Endometrial microvascular endothelial cells (primary cell): ENCODE data around the gene SPIN1. TPM values are rescaled to one million over a fixed set of nuclear protein-coding genes. Genes with fewer than 3 reads are reported as not detected.
"Not testable (repeated sequence)": the region's sequence is repeated elsewhere in the genome, so short reads cannot be mapped to it uniquely, and the experiment has no call there.

Source experiments
- in situ Hi-C: cut with HindIII; loops from 2 replicates; pipeline ENCODE4 v1.10.0; 2017; ENCODE audit warnings: low sequenced_read_pairs, low pct_unique_long_range_greater_than_20kb; ENCODE audit errors: inconsistent ontology term
- total RNA-seq: library from RNA; depleted of rRNA; stranded (reverse); fragments of >200 nt; gene quantifications from one replicate; pipeline ENCODE4 v1.2.3, GENCODE V29; 2015; ENCODE audit errors: inconsistent ontology term

SPIN1 gene
- total RNA-seq = 45.8 TPM

DNA sequence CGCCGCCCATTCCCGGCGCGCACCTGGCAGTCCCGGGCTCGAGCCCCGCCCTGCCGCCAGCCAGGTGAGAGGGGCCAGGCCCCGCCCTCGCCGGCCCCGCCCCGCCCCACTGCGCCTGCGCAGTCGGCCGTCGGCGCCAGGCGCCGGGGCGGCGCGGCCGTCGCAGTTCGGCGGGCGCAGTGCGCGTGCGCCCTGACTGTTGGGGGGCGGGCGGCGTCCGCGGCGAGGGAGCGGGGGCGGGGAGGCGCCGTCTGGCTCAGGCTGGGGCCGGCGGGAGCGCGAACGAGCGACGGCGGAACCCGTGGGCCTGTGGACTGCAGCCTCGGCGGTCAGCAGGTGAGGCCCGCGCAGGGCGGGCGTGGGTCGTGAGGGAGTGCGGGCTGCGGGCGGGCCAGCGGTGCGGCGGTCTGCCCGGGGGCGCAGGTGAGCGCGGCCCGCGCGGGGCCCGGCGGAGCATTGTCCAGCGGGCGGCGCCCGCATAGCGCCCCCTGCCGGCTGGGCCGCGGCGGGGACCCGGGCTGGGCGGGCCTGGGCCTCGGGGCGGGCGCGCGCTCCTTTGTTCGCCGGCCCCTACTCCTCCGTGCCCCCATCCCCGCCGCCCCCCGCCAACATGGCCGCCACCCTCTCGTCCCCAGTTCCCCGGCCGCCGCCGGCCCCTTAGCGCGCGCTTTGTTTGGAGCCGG is at the start of gene SPIN1:
Gene SPIN1 (plus strand): TSS at position 242 of the 683 bp plus-strand sequence. CDS start 38,096 bp downstream, outside the sequence.
- in situ Hi-C loops = no loop called here

- in situ Hi-C loops = no loop called here
These were observed 48.9 kb upstream of the SPIN1 start for GRCh38 chr9:88339317-88339716.

DNA sequence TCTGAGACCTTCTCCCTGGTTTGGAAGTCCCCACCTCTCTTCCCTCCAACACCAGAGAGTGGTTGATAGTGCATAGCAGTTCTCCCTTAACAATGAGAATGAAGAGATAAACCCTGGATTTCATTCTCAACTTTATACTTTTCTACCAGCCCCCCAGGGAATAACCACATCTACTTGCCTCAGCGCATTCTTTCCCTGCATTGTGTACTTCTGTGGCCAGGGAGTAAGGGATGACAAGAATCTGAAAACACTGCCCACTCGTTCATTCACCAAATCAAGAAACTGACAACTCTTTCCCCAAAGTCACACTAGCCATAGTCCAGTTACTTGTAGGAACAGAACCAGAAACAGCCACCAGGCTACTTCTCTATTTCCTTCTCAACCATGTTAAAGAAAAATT is 46.0 kb upstream of the SPIN1 start:
- in situ Hi-C loops = no loop called here

- in situ Hi-C loops = no loop called here
These were observed 44.2 kb upstream of the SPIN1 start for GRCh38 chr9:88344013-88344412.

DNA sequence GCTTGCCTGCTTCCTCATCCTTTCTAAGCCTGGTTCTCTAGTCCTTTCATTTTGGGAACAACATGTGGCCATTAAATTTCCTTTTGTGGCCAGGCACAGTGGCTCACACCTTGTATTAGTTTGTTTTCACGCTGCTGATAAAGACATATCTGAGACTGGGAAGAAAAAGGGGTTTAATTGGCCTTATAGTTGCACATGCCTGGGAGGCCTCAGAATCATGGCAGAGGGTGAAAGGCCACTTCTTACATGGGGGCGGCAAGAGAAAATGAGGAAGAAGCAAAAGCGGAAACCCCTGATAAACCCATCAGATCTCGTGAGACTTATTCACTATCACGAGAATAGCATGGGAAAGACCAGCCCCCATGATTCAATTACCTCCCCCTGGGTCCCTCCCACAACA is 37.9 kb upstream of the SPIN1 start:
- in situ Hi-C loops = not testable (repeated sequence)

- in situ Hi-C loops = no loop called here
These were observed 33.1 kb upstream of the SPIN1 start for GRCh38 chr9:88355166-88355565.

DNA sequence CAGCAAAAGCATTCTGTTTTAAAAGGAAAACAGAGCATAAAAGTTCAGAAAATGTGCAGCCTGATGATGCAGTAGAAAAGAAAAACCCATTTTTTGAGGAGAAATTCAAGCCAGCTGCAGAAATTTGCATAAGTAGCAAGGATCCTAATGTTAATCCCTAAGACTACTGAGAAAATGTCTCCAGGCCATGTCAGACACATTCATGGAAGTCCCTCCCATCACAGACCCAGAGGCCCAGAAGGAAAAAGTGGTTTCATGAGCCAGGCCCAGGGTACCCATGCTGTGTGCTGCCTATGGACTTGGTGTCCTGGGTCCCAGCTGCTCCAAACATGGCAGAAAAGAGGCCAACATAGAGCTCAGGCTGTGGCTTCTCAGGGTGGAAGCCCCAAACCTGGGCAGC is 31.0 kb upstream of the SPIN1 start:
- in situ Hi-C loops = not testable (repeated sequence)

GRCh38 chr9:88358723-88359122 is 29.5 kb upstream of the SPIN1 start:
- in situ Hi-C loops = no loop called here

GRCh38 chr9:88359974-88360373 is 28.3 kb upstream of the SPIN1 start:
- in situ Hi-C loops = no loop called here

DNA sequence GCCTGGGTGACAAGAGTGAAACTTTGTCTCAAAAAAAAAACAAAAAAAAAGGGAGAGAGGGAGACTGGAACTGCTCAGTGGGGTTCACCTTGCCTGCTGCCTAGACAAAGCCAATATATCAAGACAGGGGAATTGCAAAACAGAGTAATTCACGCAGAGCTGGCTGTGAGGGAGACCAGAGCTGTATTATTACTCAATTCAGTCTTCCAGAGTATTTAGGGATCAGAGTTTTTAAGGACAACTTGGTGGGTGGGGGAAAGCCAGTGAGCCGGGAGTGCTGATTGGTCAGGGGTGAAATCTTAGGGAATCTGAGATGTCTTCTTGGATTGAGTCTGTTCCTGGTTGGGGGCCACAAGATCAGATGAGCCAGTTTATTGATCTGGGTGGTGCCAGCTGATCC is 25.6 kb upstream of the SPIN1 start:
- in situ Hi-C loops = no loop called here

DNA sequence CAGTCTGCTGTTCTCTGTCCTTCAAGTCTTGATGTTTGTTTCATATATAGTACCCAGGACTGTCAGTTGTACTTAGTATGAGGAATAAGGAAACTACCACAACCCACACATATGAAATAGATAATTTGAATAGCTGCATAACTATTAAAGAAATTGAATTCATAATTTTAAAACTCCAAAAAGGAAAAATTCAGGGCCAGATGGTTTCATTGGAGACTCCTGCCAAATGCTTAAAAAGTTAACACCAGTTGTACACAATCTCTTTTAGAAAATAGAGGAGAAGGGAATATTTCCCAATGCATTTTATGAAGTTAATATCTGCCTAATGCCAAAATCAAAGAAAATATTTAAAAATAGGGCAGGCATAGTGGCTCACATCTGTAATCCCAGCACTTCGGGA is 24.6 kb upstream of the SPIN1 start:
- in situ Hi-C loops = no loop called here

GRCh38 chr9:88364706-88365105 is 23.5 kb upstream of the SPIN1 start:
- in situ Hi-C loops = no loop called here

GRCh38 chr9:88370346-88370745 is 17.9 kb upstream of the SPIN1 start:
- in situ Hi-C loops = no loop called here

DNA sequence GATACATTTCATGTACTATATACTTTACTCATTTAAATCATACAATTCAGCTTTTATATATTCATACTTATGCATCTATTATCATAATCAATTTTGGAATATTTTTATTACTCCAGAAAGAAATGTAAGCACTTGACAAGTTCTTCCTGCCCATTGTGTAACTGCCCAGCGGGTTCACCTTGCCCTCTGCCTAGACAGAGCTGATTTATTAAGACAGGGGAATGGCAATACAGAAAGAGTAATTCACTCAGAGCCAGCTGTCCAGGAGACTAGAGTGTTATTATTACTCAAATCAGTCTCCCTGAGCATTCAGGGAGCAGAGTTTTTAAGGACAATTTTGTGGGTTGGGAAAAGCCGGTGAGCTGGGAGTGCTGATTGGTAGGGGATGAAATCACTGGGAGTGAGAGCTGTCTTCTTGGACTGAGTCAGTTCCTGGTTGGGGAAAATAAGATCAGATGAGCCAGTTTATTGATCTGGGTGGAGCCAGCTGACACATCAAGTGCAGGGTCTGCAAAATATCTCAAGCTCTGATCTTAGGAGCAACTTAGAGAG is 16.1 kb upstream of the SPIN1 start:
- in situ Hi-C loops = no loop called here

DNA sequence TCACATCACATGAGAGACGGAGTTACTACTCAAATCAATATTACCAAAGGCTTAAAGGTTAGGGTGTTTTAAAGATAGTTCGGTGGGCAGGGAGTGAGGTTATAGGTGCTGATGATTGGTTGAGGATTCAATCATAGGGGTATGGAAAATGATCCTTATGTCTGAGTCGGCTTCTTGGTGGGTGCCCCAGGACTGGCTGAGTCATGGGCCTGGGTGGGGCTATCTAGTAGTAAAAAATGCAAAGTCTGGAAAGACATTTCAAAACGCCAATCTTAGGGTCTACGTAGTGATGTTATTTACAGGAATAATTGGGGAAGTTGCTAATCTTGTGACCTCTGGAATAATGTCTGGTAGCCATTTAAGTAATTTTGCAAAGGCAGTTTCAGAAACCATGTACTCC is 15.2 kb upstream of the SPIN1 start:
- in situ Hi-C loops = no loop called here

GRCh38 chr9:88378317-88378716 is 9.9 kb upstream of the SPIN1 start:
- in situ Hi-C loops = no loop called here

GRCh38 chr9:88379352-88379751 is 8.9 kb upstream of the SPIN1 start:
- in situ Hi-C loops = no loop called here

DNA sequence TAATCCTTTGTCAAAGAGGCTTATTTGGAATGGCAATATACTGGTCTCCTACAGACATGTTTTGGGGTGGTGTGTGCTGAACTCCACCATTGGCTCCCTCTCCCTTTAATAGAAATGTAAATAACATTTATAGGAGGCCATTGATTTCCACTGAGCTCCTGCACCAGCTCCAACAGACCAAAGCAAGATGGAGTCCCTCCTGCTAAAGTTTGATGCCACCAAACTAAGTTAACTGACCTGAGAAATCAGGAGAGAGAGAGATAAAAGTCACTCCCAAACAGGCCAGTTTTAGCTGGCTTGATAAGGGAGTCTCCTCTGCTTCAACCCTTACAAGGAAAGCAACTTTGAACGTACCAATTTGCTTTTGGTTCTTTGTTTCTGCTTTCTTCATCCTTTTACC is 8.1 kb upstream of the SPIN1 start:
- in situ Hi-C loops = no loop called here

DNA sequence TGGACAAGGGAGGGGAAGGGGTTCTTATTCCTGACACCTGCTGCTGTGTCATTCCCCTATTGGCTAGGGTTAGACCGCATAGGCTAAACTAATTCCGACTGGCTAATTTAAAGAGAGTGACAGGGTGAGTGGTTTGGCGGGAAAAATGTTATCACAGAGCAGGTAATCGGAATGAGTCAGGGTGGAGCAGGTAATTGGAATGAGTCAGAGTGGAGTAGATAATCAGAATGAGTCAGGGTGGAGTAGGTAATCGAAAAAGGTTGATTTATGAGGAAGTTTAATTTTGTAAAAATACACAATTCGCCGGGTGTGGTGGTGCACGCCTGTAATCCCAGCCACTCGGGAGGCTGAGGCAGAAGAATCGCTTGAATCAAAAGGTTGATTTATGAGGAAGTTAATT is 6.9 kb upstream of the SPIN1 start:
- in situ Hi-C loops = not testable (repeated sequence)

DNA sequence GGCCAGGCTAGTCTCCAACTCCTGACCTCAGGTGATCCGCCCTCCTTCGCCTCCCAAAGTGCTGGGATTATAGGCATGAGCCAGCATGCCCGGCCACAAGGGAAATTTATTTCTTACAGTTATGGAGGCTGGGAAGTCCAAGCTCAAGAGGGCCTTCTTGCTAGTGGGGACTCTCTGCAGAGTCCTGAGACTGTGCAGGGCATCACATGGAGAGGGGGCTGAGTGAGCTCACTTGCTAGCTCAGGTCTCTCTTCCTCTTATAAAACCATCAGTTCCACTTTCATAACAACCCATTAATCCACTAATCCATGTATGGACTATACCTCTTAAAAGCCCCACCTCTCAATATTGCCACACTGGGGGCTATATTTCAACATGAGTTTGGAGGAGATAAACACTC is 5.1 kb upstream of the SPIN1 start:
- in situ Hi-C loops = no loop called here

DNA sequence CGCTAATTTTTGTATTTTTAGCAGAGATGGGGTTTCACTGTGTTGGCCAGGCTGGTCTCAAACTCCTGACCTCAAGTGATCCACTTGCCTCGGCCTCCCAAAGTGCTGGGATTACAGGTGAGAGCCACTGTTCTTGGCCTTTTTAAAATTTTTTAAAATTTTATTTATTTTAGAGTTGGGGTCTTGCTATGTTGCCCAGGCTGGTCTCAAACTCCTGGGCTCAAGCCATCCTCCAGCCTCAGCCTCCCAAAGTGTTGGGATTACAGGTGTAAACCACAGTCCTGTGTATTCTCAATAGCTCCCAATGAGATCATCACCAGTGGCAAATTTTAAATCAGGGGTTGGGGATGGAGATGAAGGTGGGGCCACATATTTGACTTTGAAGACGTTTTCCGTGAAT is 2.1 kb upstream of the SPIN1 start:
- in situ Hi-C loops = not testable (repeated sequence)
